ENCODE measurements around the gene DLG2. TPM values are rescaled to one million over a fixed set of nuclear protein-coding genes. Genes with fewer than 3 reads are reported as not detected.

Gene DLG2
- polyA plus RNA-seq, 2 donors, result 2.6 to 6.7 TPM

GRCh38 chr11:84232511-84232910, 1394.6 kb downstream of the DLG2 start:
- Histone ChIP-seq H3K27ac (ENCODE audit: low read depth in 2 of 2, low read length in 1 of 2) (no peak overlapping the region), H3K27me3 (ENCODE audit: control insufficient read depth in 1 of 2, insufficient read depth in 2 of 2, low read length in 2 of 2) (no peaks in the 10 kb centered on the region), H3K4me1 (ENCODE audit: control insufficient read depth in 2 of 2, insufficient read depth in 2 of 2, low read length in 1 of 2) (no peaks in the 10 kb centered on the region)

GRCh38 chr11:84230402-84230801, 1396.7 kb downstream of the DLG2 start:
- Histone ChIP-seq H3K9me3 (ENCODE audit: control insufficient read depth in 2 of 2, insufficient read depth in 1 of 2, low read depth in 1 of 2, low read length in 1 of 2) (no peaks in the 10 kb centered on the region), H3K4me1 (ENCODE audit: control insufficient read depth in 2 of 2, insufficient read depth in 2 of 2, low read length in 1 of 2) (no peaks in the 10 kb centered on the region), H3K27me3 (ENCODE audit: control insufficient read depth in 1 of 2, insufficient read depth in 2 of 2, low read length in 2 of 2) (no peaks in the 10 kb centered on the region), H3K4me3 (ENCODE audit: low read depth in 1 of 2, low read length in 2 of 2) (no peak overlapping the region), H3K36me3 (ENCODE audit: control insufficient read depth in 2 of 2, insufficient read depth in 2 of 2, low read length in 1 of 2) (no peaks in the 10 kb centered on the region), H3K27ac (ENCODE audit: low read depth in 2 of 2, low read length in 1 of 2) (no peak overlapping the region)
- WGBS, 2 donors, result 91% methylated on average over 3 of the region's 3 CpGs

More at GRCh38 chr11:84232511-84232910, 1394.6 kb downstream of the DLG2 start:
- Histone ChIP-seq H3K36me3 (ENCODE audit: control insufficient read depth in 2 of 2, insufficient read depth in 2 of 2, low read length in 1 of 2) (no peaks in the 10 kb centered on the region), H3K9me3 (ENCODE audit: control insufficient read depth in 2 of 2, insufficient read depth in 1 of 2, low read depth in 1 of 2, low read length in 1 of 2) (no peaks in the 10 kb centered on the region), H3K4me3 (ENCODE audit: low read depth in 1 of 2, low read length in 2 of 2) (no peak overlapping the region)

GRCh38 chr11:84227970-84228665, 1399.0 kb downstream of the DLG2 start:
- 33 to 41% methylated on average over 3 of the region's 3 CpGs for WGBS, 2 donors
- Histone ChIP-seq H3K27me3 (ENCODE audit: control insufficient read depth in 1 of 2, insufficient read depth in 2 of 2, low read length in 2 of 2) (no peaks in the 10 kb centered on the region), H3K4me1 (ENCODE audit: control insufficient read depth in 2 of 2, insufficient read depth in 2 of 2, low read length in 1 of 2) (no peaks in the 10 kb centered on the region), H3K36me3 (ENCODE audit: control insufficient read depth in 2 of 2, insufficient read depth in 2 of 2, low read length in 1 of 2) (no peaks in the 10 kb centered on the region), H3K9me3 (ENCODE audit: control insufficient read depth in 2 of 2, insufficient read depth in 1 of 2, low read depth in 1 of 2, low read length in 1 of 2) (no peaks in the 10 kb centered on the region), H3K27ac (ENCODE audit: low read depth in 2 of 2, low read length in 1 of 2) (no peak overlapping the region), H3K4me3 (ENCODE audit: low read depth in 1 of 2, low read length in 2 of 2) (no peak overlapping the region)

- Histone ChIP-seq H3K4me3 (ENCODE audit: low read depth in 1 of 2, low read length in 2 of 2) (no peak overlapping the region), H3K27ac (ENCODE audit: low read depth in 2 of 2, low read length in 1 of 2) (no peak overlapping the region), H3K4me1 (ENCODE audit: control insufficient read depth in 2 of 2, insufficient read depth in 2 of 2, low read length in 1 of 2) (no peaks in the 10 kb centered on the region), H3K9me3 (ENCODE audit: control insufficient read depth in 2 of 2, insufficient read depth in 1 of 2, low read depth in 1 of 2, low read length in 1 of 2) (no peaks in the 10 kb centered on the region), H3K27me3 (ENCODE audit: control insufficient read depth in 1 of 2, insufficient read depth in 2 of 2, low read length in 2 of 2) (no peaks in the 10 kb centered on the region), H3K36me3 (ENCODE audit: control insufficient read depth in 2 of 2, insufficient read depth in 2 of 2, low read length in 1 of 2) (no peaks in the 10 kb centered on the region)
- 94 to 96% methylated on average over 1 of the region's 1 CpG for WGBS, 2 donors
Measured at GRCh38 chr11:84224042-84224441, 1403.1 kb downstream of the DLG2 start.

- no peak overlapping the region for H3K27ac ChIP-seq (ENCODE audit: low read depth in 2 of 2, low read length in 1 of 2)
- no peaks in the 10 kb centered on the region for H3K27me3 ChIP-seq (ENCODE audit: control insufficient read depth in 1 of 2, insufficient read depth in 2 of 2, low read length in 2 of 2)
- no peaks in the 10 kb centered on the region for H3K9me3 ChIP-seq (ENCODE audit: control insufficient read depth in 2 of 2, insufficient read depth in 1 of 2, low read depth in 1 of 2, low read length in 1 of 2)
- no peak overlapping the region for H3K4me3 ChIP-seq (ENCODE audit: low read depth in 1 of 2, low read length in 2 of 2)
- 59 to 61% methylated on average over 4 of the region's 4 CpGs for WGBS, 2 donors
- no peaks in the 10 kb centered on the region for H3K4me1 ChIP-seq (ENCODE audit: control insufficient read depth in 2 of 2, insufficient read depth in 2 of 2, low read length in 1 of 2)
- no peaks in the 10 kb centered on the region for H3K36me3 ChIP-seq (ENCODE audit: control insufficient read depth in 2 of 2, insufficient read depth in 2 of 2, low read length in 1 of 2)
Measured at GRCh38 chr11:84218318-84218717, 1408.8 kb downstream of the DLG2 start.

- Histone ChIP-seq H3K27ac (ENCODE audit: low read depth in 2 of 2, low read length in 1 of 2) (no peak overlapping the region), H3K27me3 (ENCODE audit: control insufficient read depth in 1 of 2, insufficient read depth in 2 of 2, low read length in 2 of 2) (no peaks in the 10 kb centered on the region), H3K36me3 (ENCODE audit: control insufficient read depth in 2 of 2, insufficient read depth in 2 of 2, low read length in 1 of 2) (no peaks in the 10 kb centered on the region), H3K9me3 (ENCODE audit: control insufficient read depth in 2 of 2, insufficient read depth in 1 of 2, low read depth in 1 of 2, low read length in 1 of 2) (no peaks in the 10 kb centered on the region), H3K4me3 (ENCODE audit: low read depth in 1 of 2, low read length in 2 of 2) (no peak overlapping the region), H3K4me1 (ENCODE audit: control insufficient read depth in 2 of 2, insufficient read depth in 2 of 2, low read length in 1 of 2) (no peaks in the 10 kb centered on the region)
- WGBS, 2 donors, result 31 to 51% methylated on average over 1 of the region's 1 CpG
Measured at GRCh38 chr11:84215672-84216071, 1411.5 kb downstream of the DLG2 start.

GRCh38 chr11:84214557-84214956, 1412.6 kb downstream of the DLG2 start:
- no peaks in the 10 kb centered on the region for H3K4me1 ChIP-seq (ENCODE audit: control insufficient read depth in 2 of 2, insufficient read depth in 2 of 2, low read length in 1 of 2)
- no peak overlapping the region for H3K4me3 ChIP-seq (ENCODE audit: low read depth in 1 of 2, low read length in 2 of 2)
- WGBS, 2 donors, result 85 to 100% methylated on average over 1 of the region's 1 CpG
- H3K27me3 ChIP-seq (ENCODE audit: control insufficient read depth in 1 of 2, insufficient read depth in 2 of 2, low read length in 2 of 2), result no peaks in the 10 kb centered on the region
- H3K36me3 ChIP-seq (ENCODE audit: control insufficient read depth in 2 of 2, insufficient read depth in 2 of 2, low read length in 1 of 2), result no peaks in the 10 kb centered on the region
- no peaks in the 10 kb centered on the region for H3K9me3 ChIP-seq (ENCODE audit: control insufficient read depth in 2 of 2, insufficient read depth in 1 of 2, low read depth in 1 of 2, low read length in 1 of 2)
- no peak overlapping the region for H3K27ac ChIP-seq (ENCODE audit: low read depth in 2 of 2, low read length in 1 of 2)

- H3K27me3 ChIP-seq (ENCODE audit: control insufficient read depth in 1 of 2, insufficient read depth in 2 of 2, low read length in 2 of 2), result no peaks in the 10 kb centered on the region
- no peak overlapping the region for H3K27ac ChIP-seq (ENCODE audit: low read depth in 2 of 2, low read length in 1 of 2)
- no peak overlapping the region for H3K4me3 ChIP-seq (ENCODE audit: low read depth in 1 of 2, low read length in 2 of 2)
- no peaks in the 10 kb centered on the region for H3K9me3 ChIP-seq (ENCODE audit: control insufficient read depth in 2 of 2, insufficient read depth in 1 of 2, low read depth in 1 of 2, low read length in 1 of 2)
- 92 to 96% methylated on average over 20 of the region's 20 CpGs for WGBS, 2 donors
- no peaks in the 10 kb centered on the region for H3K4me1 ChIP-seq (ENCODE audit: control insufficient read depth in 2 of 2, insufficient read depth in 2 of 2, low read length in 1 of 2)
- H3K36me3 ChIP-seq (ENCODE audit: control insufficient read depth in 2 of 2, insufficient read depth in 2 of 2, low read length in 1 of 2), result no peaks in the 10 kb centered on the region
Measured at GRCh38 chr11:84212468-84213390, 1414.4 kb downstream of the DLG2 start.

- WGBS, 2 donors, result 62 to 71% methylated on average over 3 of the region's 3 CpGs
- no peaks in the 10 kb centered on the region for H3K36me3 ChIP-seq (ENCODE audit: control insufficient read depth in 2 of 2, insufficient read depth in 2 of 2, low read length in 1 of 2)
- H3K4me3 ChIP-seq (ENCODE audit: low read depth in 1 of 2, low read length in 2 of 2), result no peak overlapping the region
- no peaks in the 10 kb centered on the region for H3K27me3 ChIP-seq (ENCODE audit: control insufficient read depth in 1 of 2, insufficient read depth in 2 of 2, low read length in 2 of 2)
- H3K9me3 ChIP-seq (ENCODE audit: control insufficient read depth in 2 of 2, insufficient read depth in 1 of 2, low read depth in 1 of 2, low read length in 1 of 2), result no peaks in the 10 kb centered on the region
- H3K4me1 ChIP-seq (ENCODE audit: control insufficient read depth in 2 of 2, insufficient read depth in 2 of 2, low read length in 1 of 2), result no peaks in the 10 kb centered on the region
- no peak overlapping the region for H3K27ac ChIP-seq (ENCODE audit: low read depth in 2 of 2, low read length in 1 of 2)
Measured at GRCh38 chr11:84211896-84212295, 1415.2 kb downstream of the DLG2 start.
